Parathyroid adenoma (tissue), 2 donors: ENCODE results near the gene INS.

Experiments
- H2AFZ ChIP-seq: fragments of 300-600 bp; sonication (generic); one replicate; pipeline ENCODE4 v1.7.0; 2017; ENCODE audit warnings: antibody characterized with exemption, mild to moderate bottlenecking
- H3K27ac ChIP-seq: fragments of 300-600 bp; sonication (generic); one replicate; pipeline ENCODE4 v1.7.0; 2017
- H3K27me3 ChIP-seq: fragments of 300-600 bp; sonication (generic); one replicate; pipeline ENCODE4 v1.7.0; 2017; ENCODE audit warnings: low read length; ENCODE audit not compliant: control insufficient read depth, insufficient read depth
- H3K36me3 ChIP-seq: fragments of 300-600 bp; sonication (generic); one replicate; pipeline ENCODE4 v1.7.0; 2017; ENCODE audit warnings: low read length; ENCODE audit not compliant: control insufficient read depth, insufficient read depth
- H3K4me1 ChIP-seq: fragments of 300-600 bp; sonication (generic); one replicate; pipeline ENCODE4 v1.7.0; 2017; ENCODE audit warnings: control low read depth
- H3K4me2 ChIP-seq: fragments of 300-600 bp; sonication (generic); one replicate; pipeline ENCODE4 v1.7.0; 2017; ENCODE audit warnings: low read length
- H3K4me3 ChIP-seq: fragments of 300-600 bp; sonication (generic); one replicate; pipeline ENCODE4 v1.7.0; 2017; ENCODE audit warnings: low read depth, low read length
- H3K79me2 ChIP-seq: fragments of 300-600 bp; sonication (generic); one replicate; pipeline ENCODE4 v1.7.0; 2017; ENCODE audit warnings: control low read depth
- H3K9ac ChIP-seq: fragments of 300-600 bp; sonication (generic); one replicate; pipeline ENCODE4 v1.7.0; 2017; ENCODE audit warnings: mild to moderate bottlenecking
- H3K9me3 ChIP-seq: fragments of 300-600 bp; sonication (generic); one replicate; pipeline ENCODE4 v1.7.0; 2017; ENCODE audit warnings: low read length; ENCODE audit not compliant: control insufficient read depth
- TF ChIP-seq, protein P1 (sequence below): fragments of 300-600 bp; sonication (generic); IDR thresholded peaks from one replicate; pipeline ENCODE4 v1.7.0; 2017; ENCODE audit warnings: antibody characterized with exemption, mild to moderate bottlenecking
- donor health status: primary hyperparathyroidism.

INS gene

DNA sequence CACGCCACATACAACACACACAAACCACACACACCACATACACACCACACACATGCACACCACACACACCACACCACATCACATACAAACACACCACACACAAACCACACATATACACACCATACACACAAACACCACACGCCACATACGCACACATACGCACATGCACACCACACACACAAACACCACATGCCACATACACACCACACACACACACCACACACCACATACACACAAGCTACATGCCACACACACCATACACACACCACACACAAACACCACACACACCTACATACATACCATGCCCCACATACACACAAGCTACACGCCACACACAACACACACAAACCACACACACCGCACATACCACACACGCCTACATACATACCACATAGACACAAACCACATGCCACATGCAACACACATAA is 26.3 kb upstream of the INS start:
- Histone ChIP-seq H3K4me1 (no peaks in the 10 kb centered on the region), H3K4me3 (no peak overlapping the region), H3K27me3 (no peaks in the 10 kb centered on the region), H3K36me3 (no peaks in the 10 kb centered on the region), H2AFZ (no peak overlapping the region), H3K79me2 (no peaks in the 10 kb centered on the region), H3K9me3 (no peaks in the 10 kb centered on the region), H3K4me2 (no peak overlapping the region), H3K9ac (no peak overlapping the region), H3K27ac (no peak overlapping the region)
- TF ChIP-seq, protein P1, sequence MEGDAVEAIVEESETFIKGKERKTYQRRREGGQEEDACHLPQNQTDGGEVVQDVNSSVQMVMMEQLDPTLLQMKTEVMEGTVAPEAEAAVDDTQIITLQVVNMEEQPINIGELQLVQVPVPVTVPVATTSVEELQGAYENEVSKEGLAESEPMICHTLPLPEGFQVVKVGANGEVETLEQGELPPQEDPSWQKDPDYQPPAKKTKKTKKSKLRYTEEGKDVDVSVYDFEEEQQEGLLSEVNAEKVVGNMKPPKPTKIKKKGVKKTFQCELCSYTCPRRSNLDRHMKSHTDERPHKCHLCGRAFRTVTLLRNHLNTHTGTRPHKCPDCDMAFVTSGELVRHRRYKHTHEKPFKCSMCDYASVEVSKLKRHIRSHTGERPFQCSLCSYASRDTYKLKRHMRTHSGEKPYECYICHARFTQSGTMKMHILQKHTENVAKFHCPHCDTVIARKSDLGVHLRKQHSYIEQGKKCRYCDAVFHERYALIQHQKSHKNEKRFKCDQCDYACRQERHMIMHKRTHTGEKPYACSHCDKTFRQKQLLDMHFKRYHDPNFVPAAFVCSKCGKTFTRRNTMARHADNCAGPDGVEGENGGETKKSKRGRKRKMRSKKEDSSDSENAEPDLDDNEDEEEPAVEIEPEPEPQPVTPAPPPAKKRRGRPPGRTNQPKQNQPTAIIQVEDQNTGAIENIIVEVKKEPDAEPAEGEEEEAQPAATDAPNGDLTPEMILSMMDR: no peak

DNA sequence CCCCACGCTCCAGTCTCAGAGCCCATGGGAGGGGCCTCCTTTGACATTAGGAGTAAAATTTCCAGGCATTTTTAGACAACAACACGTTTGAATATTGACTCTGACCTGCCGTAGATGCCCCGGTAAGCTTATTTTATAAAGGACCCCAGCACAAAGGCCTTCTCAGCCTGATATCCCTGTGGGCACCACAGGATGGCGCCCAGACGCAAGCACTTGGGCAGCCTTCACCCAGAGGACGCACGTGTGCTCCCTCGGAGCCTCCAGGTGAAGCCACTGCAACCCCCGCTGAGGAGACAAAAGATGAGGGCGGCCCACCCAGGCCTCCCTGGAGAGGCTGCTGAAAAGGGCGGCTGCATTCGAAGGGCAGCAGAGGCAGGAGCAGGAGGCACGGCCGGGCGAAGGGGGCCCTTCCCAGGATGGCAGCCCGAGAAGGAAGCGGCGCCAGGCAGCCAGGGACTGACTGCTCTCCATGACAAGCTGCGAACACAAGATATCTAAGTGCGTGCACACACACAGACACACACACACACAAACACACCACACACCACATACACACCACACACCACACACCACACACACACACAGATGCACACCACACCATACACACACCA is 25.8 kb upstream of the INS start:
- H3K9me3 ChIP-seq: no peaks in the 10 kb centered on the region
- H3K36me3 ChIP-seq: no peaks in the 10 kb centered on the region
- no peak overlapping the region for H3K4me3 ChIP-seq
- no peak overlapping the region for H3K9ac ChIP-seq
- H2AFZ ChIP-seq: no peak overlapping the region
- no peaks in the 10 kb centered on the region for H3K4me1 ChIP-seq
- no peak overlapping the region for H3K27ac ChIP-seq
- H3K27me3 ChIP-seq: no peaks in the 10 kb centered on the region
- no peaks in the 10 kb centered on the region for H3K79me2 ChIP-seq
- TF ChIP-seq, protein P1: no peak
- no peak overlapping the region for H3K4me2 ChIP-seq

DNA sequence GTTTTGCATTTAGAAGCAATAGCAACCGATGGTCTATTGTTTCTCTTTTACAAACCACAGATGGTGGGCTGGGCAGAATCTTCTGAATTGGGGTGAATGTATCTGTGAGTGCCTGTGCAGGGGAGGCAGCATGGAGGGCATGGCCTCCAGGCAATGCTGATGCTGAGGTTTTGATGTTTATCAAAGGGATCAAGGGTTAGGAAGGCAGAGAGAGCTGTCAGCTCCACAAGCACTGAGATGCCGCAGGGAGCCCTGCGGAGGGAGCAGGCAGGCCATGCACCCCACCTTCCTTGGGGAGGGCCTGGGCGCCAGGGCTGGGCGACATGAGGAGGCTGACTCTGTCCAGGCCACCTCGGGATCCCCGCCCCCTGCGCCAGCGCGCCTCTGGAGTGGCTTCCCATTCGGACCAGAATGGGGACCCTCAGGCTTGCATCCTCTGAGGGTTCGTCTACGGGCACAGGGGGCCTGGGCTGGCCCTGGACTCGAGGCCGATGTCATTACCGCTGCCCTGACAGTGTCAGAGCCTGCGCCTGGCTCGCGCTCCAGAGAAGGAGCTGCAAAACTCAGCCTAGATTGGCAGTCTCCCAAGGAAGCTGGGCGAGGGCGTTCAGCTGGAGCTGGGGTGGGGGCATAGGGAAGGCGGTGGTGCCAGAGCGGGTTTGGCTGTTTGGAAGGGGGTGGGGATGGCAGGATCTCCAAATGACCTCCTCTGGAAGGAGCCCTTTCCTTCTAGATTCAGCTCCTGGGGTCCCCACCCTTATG is 24.5 kb upstream of the INS start:
- Histone ChIP-seq H3K36me3 (no peaks in the 10 kb centered on the region), H3K4me2 (no peak overlapping the region), H2AFZ (no peak overlapping the region), H3K79me2 (no peaks in the 10 kb centered on the region), H3K27ac (no peak overlapping the region), H3K27me3 (no peaks in the 10 kb centered on the region), H3K9ac (no peak overlapping the region), H3K4me3 (no peak overlapping the region), H3K4me1 (no peaks in the 10 kb centered on the region), H3K9me3 (no peaks in the 10 kb centered on the region)
- TF ChIP-seq, protein P1: no peak

DNA sequence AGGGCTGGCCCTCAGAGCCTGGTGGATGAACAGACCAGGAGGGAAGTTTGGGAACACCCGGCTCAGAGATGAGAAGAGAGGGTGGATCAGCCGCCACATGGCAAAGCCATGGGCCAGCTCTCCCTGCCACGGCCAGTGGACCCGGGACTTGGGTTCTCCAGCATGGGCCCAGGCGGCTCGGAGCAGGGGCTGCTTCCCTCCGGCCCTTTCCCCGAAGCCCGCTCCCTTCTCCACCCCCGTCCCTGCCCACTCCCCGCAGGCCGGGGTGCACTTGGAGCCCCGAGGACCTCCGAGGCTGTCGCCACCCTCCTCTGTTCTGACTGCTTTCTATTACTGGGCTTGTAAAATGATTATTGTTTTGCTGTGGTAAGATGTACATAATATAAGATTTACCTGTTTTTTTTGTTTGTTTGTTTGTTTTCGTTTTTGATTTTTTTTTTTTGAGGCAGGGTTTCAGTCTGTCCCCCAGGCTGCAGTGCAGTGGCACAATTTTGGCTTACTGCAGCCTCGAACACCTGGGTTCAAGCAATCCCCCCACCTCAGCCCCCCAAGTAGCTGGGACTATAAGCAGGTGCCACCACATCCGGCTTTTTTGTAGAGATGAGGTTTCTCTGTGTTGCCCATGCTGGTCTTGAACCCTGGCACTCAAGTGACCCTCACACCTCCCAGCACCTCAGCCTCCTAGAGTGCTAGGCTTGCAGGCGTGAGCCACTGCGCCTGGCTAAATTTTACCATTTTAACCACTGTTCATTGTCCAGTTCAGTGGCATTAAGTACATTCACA is 21.9 kb upstream of the INS start:
- H3K9ac ChIP-seq: no peak overlapping the region
- H2AFZ ChIP-seq: no peak overlapping the region
- no peaks in the 10 kb centered on the region for H3K36me3 ChIP-seq
- TF ChIP-seq, protein P1: no peak
- H3K27ac ChIP-seq: no peak overlapping the region
- no peaks in the 10 kb centered on the region for H3K4me1 ChIP-seq
- H3K27me3 ChIP-seq: no peaks in the 10 kb centered on the region
- H3K4me3 ChIP-seq: no peak overlapping the region
- no peaks in the 10 kb centered on the region for H3K79me2 ChIP-seq
- no peaks in the 10 kb centered on the region for H3K9me3 ChIP-seq
- H3K4me2 ChIP-seq: no peak overlapping the region
